Neutrophil (primary cell): ENCODE data around the gene MAMLD1.

Source experiments
- H3K27ac ChIP-seq: fragments of 200-600 bp; sonication (generic); 2 replicates; pipeline ENCODE4 v1.5.1; 2016; ENCODE audit warnings: mild to moderate bottlenecking, moderate library complexity
- H3K27me3 ChIP-seq: fragments of 200-600 bp; sonication (generic); 2 replicates; pipeline ENCODE4 v1.6.0; 2016; ENCODE audit warnings: mild to moderate bottlenecking
- H3K36me3 ChIP-seq: fragments of 200-600 bp; sonication (generic); 2 replicates; pipeline ENCODE4 v1.5.1; 2017
- H3K4me1 ChIP-seq, 2 experiments: fragments of 200-600 bp in 1 of 2; sonication (generic) in 1 of 2; 1 replicate in 1 of 2; 2 replicates in 1 of 2; pipeline versions ENCODE4 v1.5.1 to v1.6.1; 2013 to 2016; ENCODE audit warnings: low read depth in 1 of 2, low read length in 1 of 2, mild to moderate bottlenecking in 1 of 2, moderate library complexity in 1 of 2; ENCODE audit not compliant: control insufficient read depth in 1 of 2, insufficient read depth in 1 of 2
- H3K4me3 ChIP-seq, 2 experiments: fragments of 200-600 bp in 1 of 2; sonication (generic) in 1 of 2; 1 replicate in 1 of 2; 2 replicates in 1 of 2; pipeline ENCODE4 v1.5.1; 2013 to 2016; ENCODE audit warnings: low read depth in 1 of 2, low read length in 1 of 2, mild to moderate bottlenecking in 1 of 2, moderate library complexity in 1 of 2
- H3K9me3 ChIP-seq: fragments of 200-600 bp; sonication (generic); 2 replicates; pipeline ENCODE4 v1.5.1; 2016
- TF ChIP-seq, protein P1 (sequence below): fragments of 200-600 bp; sonication (generic); IDR thresholded peaks from 2 replicates; pipeline ENCODE4 v1.5.1; 2016; ENCODE audit warnings: antibody characterized with exemption

MAMLD1 gene

DNA sequence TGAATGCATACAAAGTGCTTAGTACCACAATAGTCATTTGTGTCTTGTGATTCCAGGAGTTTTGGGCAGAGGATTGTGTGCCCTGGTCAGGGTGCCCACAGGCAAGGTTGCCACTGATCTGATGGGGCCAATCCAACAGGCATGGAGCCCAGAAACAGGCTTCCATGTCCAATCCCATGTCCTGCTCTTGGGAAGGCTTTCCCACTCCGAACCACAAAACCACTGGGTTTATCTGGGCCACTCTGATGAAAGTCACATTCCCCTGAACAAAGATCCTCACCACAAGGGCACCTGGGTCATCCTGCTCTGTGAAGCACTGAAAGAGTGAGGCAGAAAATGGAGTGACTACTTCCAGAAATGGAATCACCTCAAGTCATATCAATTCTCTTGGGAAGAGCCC lies 96.9 kb downstream of the MAMLD1 start:
- Histone ChIP-seq H3K9me3 (no peaks in the 10 kb centered on the region), H3K4me1 (no peaks in the 10 kb centered on the region), H3K27ac (no peak overlapping the region), H3K36me3 (no peaks in the 10 kb centered on the region), H3K27me3 (no peaks in the 10 kb centered on the region), H3K4me3 (no peak overlapping the region)
- TF ChIP-seq, protein P1, sequence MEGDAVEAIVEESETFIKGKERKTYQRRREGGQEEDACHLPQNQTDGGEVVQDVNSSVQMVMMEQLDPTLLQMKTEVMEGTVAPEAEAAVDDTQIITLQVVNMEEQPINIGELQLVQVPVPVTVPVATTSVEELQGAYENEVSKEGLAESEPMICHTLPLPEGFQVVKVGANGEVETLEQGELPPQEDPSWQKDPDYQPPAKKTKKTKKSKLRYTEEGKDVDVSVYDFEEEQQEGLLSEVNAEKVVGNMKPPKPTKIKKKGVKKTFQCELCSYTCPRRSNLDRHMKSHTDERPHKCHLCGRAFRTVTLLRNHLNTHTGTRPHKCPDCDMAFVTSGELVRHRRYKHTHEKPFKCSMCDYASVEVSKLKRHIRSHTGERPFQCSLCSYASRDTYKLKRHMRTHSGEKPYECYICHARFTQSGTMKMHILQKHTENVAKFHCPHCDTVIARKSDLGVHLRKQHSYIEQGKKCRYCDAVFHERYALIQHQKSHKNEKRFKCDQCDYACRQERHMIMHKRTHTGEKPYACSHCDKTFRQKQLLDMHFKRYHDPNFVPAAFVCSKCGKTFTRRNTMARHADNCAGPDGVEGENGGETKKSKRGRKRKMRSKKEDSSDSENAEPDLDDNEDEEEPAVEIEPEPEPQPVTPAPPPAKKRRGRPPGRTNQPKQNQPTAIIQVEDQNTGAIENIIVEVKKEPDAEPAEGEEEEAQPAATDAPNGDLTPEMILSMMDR = no peak

DNA sequence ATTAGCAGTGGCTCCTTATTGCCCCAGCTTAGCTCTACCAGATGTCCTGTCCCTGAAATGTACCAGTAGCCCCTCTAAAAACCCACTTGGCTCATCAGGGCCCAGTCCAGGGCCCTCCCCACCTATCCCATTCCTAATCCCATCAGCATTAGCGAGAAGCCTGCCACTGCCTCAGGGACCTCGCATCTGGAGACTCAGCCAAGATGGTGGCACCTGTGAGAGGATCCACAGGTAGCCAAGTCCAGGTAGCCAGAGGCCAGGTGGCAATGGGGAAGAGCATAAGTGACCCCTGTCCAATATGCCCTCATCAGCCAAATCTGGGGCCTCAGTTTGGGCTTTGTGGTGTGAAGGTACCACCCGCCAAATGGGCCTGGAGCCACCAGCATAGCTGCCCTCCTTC lies 97.7 kb downstream of the MAMLD1 start:
- Histone ChIP-seq H3K27ac (no peak overlapping the region), H3K4me3 (no peak overlapping the region), H3K36me3 (no peaks in the 10 kb centered on the region), H3K9me3 (no peaks in the 10 kb centered on the region), H3K4me1 (no peaks in the 10 kb centered on the region), H3K27me3 (no peaks in the 10 kb centered on the region)
- TF ChIP-seq, protein P1 = no peak

DNA sequence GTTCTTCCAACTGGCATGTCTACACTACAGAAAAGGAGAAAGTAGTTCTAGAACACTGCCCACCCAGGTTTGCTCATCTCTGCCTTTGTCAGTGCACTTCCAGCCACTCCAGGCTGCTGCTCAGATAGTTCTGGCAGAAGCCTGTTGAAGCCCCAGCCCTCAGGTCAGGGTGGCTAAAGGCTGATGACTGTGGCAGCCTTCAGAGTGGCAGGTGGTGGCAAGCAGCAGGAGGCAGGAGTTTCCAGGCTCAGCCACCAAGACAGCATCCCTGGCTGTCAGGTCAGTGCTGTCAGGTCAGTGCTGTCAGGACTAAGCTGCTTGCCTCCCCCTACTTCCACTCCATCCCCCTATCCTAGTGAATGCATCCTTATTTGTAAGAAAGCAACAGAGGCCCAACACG lies 100.4 kb downstream of the MAMLD1 start:
- Histone ChIP-seq H3K4me3 (no peak overlapping the region), H3K27me3 (no peaks in the 10 kb centered on the region), H3K27ac (no peak overlapping the region), H3K9me3 (no peaks in the 10 kb centered on the region), H3K36me3 (no peaks in the 10 kb centered on the region), H3K4me1 (peaks cover 4 to 7% of the 10 kb centered on the region in 2 experiments)
- TF ChIP-seq, protein P1 = no peak

DNA sequence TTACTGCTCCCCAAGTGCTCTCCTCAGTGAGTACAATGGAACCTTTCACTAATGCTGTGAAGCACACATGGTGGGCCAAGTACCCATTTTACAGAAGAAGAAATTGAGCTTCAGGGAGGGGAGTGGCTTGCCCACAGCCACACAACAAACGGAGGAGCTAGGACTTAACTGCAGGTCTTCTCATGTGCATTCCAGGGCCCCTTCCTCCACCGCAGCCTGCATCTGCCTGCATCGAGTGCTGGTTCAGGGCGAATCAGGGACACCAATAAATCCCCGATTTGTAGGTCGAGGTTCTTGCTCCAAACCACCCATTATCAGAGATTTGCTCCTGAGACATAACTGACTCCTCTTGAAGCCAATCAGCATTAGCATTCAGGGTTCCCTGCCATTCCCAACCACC lies 100.9 kb downstream of the MAMLD1 start:
- Histone ChIP-seq H3K4me1 (peaks cover 4 to 7% of the 10 kb centered on the region in 2 experiments), H3K9me3 (no peaks in the 10 kb centered on the region), H3K27ac (no peak overlapping the region), H3K27me3 (no peaks in the 10 kb centered on the region), H3K36me3 (no peaks in the 10 kb centered on the region), H3K4me3 (no peak overlapping the region)
- TF ChIP-seq, protein P1 = no peak

DNA sequence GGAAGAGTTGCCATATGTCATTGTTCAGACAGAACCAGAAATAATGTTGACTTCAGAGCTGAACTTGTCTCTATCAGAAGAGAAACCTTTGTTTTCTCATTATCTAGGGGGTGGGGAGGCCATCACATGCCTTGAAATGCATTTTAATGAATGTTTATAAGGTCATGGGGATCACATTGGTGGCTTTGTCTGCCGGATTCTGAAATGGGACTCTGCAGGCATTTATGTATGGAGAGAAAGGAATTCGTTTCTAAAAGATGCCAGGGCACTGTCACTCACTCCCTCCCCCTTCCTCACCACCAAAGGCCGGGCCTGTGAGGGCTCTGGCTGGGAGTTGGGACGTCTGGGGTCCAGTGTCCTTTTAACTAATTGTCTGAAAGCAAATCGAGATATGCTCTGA lies 102.2 kb downstream of the MAMLD1 start:
- TF ChIP-seq, protein P1 = no peak
- Histone ChIP-seq H3K9me3 (no peaks in the 10 kb centered on the region), H3K27me3 (no peaks in the 10 kb centered on the region), H3K36me3 (no peaks in the 10 kb centered on the region), H3K4me1 (peaks cover 4 to 7% of the 10 kb centered on the region in 2 experiments), H3K27ac (no peak overlapping the region), H3K4me3 (no peak overlapping the region)
